Breast epithelium (tissue), 3 donors: ENCODE measurements around the gene TGDS.

Source experiments
- CTCF ChIP-seq, 3 donors: fragments of 450-650 bp; IDR thresholded peaks; one replicate each; pipeline ENCODE4 v1.5.1; 2016 to 2017; ENCODE audit warnings: antibody characterized with exemption in 3 of 3, mild to moderate bottlenecking in 3 of 3, moderate library complexity in 3 of 3
- POLR2A ChIP-seq: fragments of 450-650 bp; IDR thresholded peaks from one replicate; pipeline ENCODE4 v1.6.1; 2016; ENCODE audit warnings: antibody characterized with exemption, mild to moderate bottlenecking, moderate library complexity
- POLR2AphosphoS5 ChIP-seq, 3 donors: sonication (generic); formaldehyde crosslinking; IDR thresholded peaks; one replicate each; pipeline ENCODE4 v1.6.1; 2017; ENCODE audit warnings: antibody characterized with exemption in 3 of 3

- TF ChIP-seq POLR2AphosphoS5 (IDR thresholded peaks at IDR 0.05) (no peak), CTCF (IDR thresholded peaks at IDR 0.05) (no peak), POLR2A (no peak)
Observed at GRCh38 chr13:94534166-94534565, 61.8 kb downstream of the TGDS start.
